GM10266 (cell line): ENCODE data around the gene PGBD4.

Source experiments
- DNase-seq: peaks from one replicate; pipeline ENCODE4 v3.0.0; 2012; ENCODE audit errors: extremely low spot score
- CTCF ChIP-seq: IDR thresholded peaks from 2 replicates; pipeline ENCODE4 v1.5.1; 2012; ENCODE audit warnings: mild to moderate bottlenecking, low read depth; ENCODE audit not compliant: control insufficient read depth, insufficient read depth; ENCODE audit errors: missing control alignments

The PGBD4 gene

GRCh38 chr15:34084086-34084485 lies 17.8 kb upstream of the PGBD4 start:
- no peak for TF ChIP-seq CTCF
- DNase-seq = no peak

- TF ChIP-seq CTCF = no peak
- DNase-seq = no peak
Observed at GRCh38 chr15:34085746-34086145, 16.1 kb upstream of the PGBD4 start.

GRCh38 chr15:34099914-34100313 lies 2.0 kb upstream of the PGBD4 start:
- TF ChIP-seq CTCF = no peak

GRCh38 chr15:34102175-34102925 lies 467 bp downstream of the PGBD4 start:
- DNase-seq = no peak
- no peak for TF ChIP-seq CTCF

More at GRCh38 chr15:34099914-34100313, 2.0 kb upstream of the PGBD4 start:
- DNase-seq = no peak

GRCh38 chr15:34106423-34106822 lies 4.5 kb downstream of the PGBD4 start:
- no peak for DNase-seq
- no peak for TF ChIP-seq CTCF

GRCh38 chr15:34107315-34107714 lies 5.4 kb downstream of the PGBD4 start:
- no peak for DNase-seq
- no peak for TF ChIP-seq CTCF

- peak; percentile 26 for DNase-seq
- peak; percentile 60 for TF ChIP-seq CTCF
Observed at GRCh38 chr15:34109797-34110663, 8.1 kb downstream of the PGBD4 start.
